ENCODE data around the gene TREM1.
"Not testable (repeated sequence)": the region's sequence is repeated elsewhere in the genome, so short reads cannot be mapped to it uniquely, and the experiment has no call there.

The TREM1 gene

GRCh38 chr6:41318261-41318653 lies 31.8 kb upstream of the TREM1 start:
- no peak for TF ChIP-seq CTCF (IDR thresholded peaks at IDR 0.05; ENCODE audit: insufficient read depth, low read depth, low read length, missing control alignments)
- DNase-seq (ENCODE audit: low read depth) = no peak
- peak overlapping the region; percentile 37 for H3K4me3 ChIP-seq (ENCODE audit: low read depth, low read length)

- DNase-seq (ENCODE audit: low read depth) = no peak
Measured at GRCh38 chr6:41315943-41316620, 29.6 kb upstream of the TREM1 start.

DNA sequence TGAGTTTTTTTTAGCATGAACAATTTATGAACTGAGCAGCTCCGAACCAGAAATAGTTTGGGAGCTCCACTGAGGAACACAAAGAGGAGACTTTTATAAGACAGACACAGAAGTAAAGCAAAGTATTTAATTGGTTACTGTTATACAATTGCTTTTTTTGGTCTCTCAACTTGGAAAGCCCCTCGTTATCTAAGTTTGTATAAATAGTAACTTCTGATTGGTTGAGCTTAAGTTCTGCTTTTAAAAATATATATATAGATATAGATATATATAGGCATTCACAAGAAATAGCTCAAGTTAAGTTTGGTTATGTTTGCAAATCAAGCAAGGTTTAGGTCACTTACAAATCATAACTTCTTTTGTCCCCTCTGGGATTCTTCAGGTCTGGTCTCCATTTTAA lies 28.7 kb upstream of the TREM1 start:
- no peak for TF ChIP-seq CTCF (IDR thresholded peaks at IDR 0.05; ENCODE audit: insufficient read depth, low read depth, low read length, missing control alignments)
- DNase-seq (ENCODE audit: low read depth) = no peak
- H3K4me3 ChIP-seq (ENCODE audit: low read depth, low read length) = no peak overlapping the region

More at GRCh38 chr6:41315943-41316620, 29.6 kb upstream of the TREM1 start:
- TF ChIP-seq CTCF (IDR thresholded peaks at IDR 0.05; ENCODE audit: insufficient read depth, low read depth, low read length, missing control alignments) = no peak
- no peak overlapping the region for H3K4me3 ChIP-seq (ENCODE audit: low read depth, low read length)

DNA sequence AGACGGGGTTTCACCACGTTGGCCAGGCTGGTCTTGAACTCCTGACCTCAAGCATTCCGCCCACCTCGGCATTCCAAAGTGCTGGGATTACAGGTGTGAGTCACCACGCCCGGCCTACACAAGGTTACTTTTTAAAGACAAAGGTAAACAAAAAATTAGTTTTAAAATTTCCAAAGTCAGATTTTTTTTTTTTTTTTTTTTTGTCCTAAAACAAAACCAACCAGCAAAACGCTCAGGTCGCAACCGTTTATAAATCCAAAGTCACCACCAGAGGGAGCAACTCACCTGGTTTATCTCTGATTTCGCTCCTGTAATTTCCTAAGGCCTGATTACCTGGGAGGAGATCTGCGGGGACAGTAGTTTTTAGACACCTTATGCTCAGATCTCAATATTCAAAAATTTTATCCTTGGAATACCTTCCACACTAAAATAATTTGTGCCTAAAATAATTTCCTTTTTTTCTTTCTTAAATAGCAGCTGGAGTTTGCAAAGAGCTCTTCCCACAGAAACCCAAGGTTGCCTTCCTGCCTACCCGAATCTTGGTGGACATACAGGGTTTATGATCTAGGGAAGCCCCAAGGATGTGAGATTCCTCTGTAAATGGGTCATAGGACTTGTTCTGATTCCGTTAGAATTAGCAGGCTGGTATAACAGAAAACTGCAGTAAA lies 19.8 kb upstream of the TREM1 start:
- peak; percentile 69 for DNase-seq (ENCODE audit: low read depth)
- no peak overlapping the region for H3K4me3 ChIP-seq (ENCODE audit: low read depth, low read length)
- peak; percentile 48 for TF ChIP-seq CTCF (IDR thresholded peaks at IDR 0.05; ENCODE audit: insufficient read depth, low read depth, low read length, missing control alignments)

DNA sequence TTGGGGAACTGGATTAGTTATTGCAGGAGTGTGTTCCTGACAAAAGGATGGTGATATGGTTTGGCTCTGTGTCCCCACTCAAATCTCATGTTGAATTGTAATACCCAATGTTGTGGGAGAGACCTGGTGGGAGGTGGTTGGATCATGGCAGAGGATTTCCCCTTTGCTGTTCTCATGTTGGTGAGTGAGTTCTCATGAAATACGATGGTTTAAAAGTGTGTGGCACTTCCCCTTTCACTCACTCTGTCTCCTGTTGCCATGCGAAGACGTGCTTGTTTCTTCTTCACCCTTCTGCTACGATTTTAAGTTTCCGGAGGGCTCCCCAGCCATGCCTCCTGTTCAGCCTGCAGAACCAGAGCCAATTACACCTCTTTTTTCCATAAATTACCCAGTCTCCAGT lies 16.2 kb upstream of the TREM1 start:
- TF ChIP-seq CTCF (IDR thresholded peaks at IDR 0.05; ENCODE audit: insufficient read depth, low read depth, low read length, missing control alignments) = no peak
- peak; percentile 51 for DNase-seq (ENCODE audit: low read depth)
- H3K4me3 ChIP-seq (ENCODE audit: low read depth, low read length) = no peak overlapping the region

DNA sequence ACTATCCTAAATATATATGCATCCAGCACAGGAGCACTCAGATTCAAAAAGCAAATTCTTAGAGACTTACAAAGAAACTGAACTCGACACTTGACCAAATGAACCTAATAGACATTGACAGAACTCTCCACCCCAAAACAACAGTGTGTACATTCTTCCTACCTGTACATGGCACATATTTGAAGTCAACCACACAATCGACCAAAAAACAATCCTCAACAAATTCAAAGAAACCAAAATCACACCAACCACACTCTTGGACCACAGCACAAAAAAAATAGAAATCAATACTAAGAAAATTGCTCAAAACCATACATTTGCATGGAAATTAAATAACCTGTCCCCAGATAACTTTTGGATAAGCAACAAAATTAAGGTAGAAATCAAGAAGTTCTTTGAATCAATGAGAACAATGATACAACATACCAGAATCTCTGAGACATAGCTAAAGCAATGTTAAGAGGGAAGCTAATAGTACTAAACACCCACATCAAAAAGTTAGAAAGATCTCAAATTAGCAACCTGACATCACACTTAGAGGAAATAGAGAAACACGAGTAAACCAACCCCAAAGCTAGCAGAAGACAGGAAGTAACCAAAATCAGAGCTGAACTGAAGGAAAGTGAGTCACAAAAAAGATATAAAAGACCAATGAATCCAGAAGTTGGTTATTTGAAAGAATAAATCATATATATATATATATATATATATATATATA lies 12.5 kb upstream of the TREM1 start:
- peak; percentile 48 for DNase-seq (ENCODE audit: low read depth)
- H3K4me3 ChIP-seq (ENCODE audit: low read depth, low read length) = no peak overlapping the region
- TF ChIP-seq CTCF (IDR thresholded peaks at IDR 0.05; ENCODE audit: insufficient read depth, low read depth, low read length, missing control alignments) = no peak

GRCh38 chr6:41297248-41297647 lies 10.8 kb upstream of the TREM1 start:
- not testable (repeated sequence) for H3K4me3 ChIP-seq (ENCODE audit: low read depth, low read length); DNase-seq (ENCODE audit: low read depth)

Measured in GM12865 (cell line).